RWPE2 (cell line): Measurements from ENCODE around the gene GRB10.

Experiments used
- ATAC-seq: fragments of 200-7000 bp; cut with Tn5 transposase; 3 replicates; pipeline ENCODE4 v1.9.1; 2021; ENCODE audit warnings: low read depth
- DNase-seq: peaks from one replicate; pipeline ENCODE4 v3.0.0-alpha.2; 2020; ENCODE audit warnings: low spot score
- H3K27ac ChIP-seq: fragments of 450-650 bp; 2 replicates; pipeline ENCODE4 v1.5.1; 2017; ENCODE audit warnings: mild to moderate bottlenecking; ENCODE audit not compliant: poor library complexity, severe bottlenecking
- H3K27me3 ChIP-seq: fragments of 250-450 bp; sonication (Bioruptor Pico); 2 replicates; pipeline ENCODE4 v1.5.1; 2021; ENCODE audit warnings: mild to moderate bottlenecking, moderate library complexity; ENCODE audit not compliant: insufficient read depth, poor library complexity, severe bottlenecking
- H3K36me3 ChIP-seq: fragments of 250-450 bp; sonication (Bioruptor Pico); 2 replicates; pipeline ENCODE4 v1.5.1; 2020; ENCODE audit warnings: low read depth, mild to moderate bottlenecking, moderate library complexity
- H3K4me1 ChIP-seq: fragments of 250-450 bp; sonication (Bioruptor Pico); 2 replicates; pipeline ENCODE4 v1.5.1; 2021; ENCODE audit warnings: mild to moderate bottlenecking, moderate library complexity; ENCODE audit not compliant: insufficient read depth, poor library complexity, severe bottlenecking
- H3K4me3 ChIP-seq: fragments of 250-450 bp; sonication (Bioruptor Pico); 2 replicates; pipeline ENCODE4 v1.5.1; 2021; ENCODE audit warnings: mild to moderate bottlenecking, moderate library complexity; ENCODE audit not compliant: severe bottlenecking
- H3K9me3 ChIP-seq: fragments of 250-450 bp; sonication (Bioruptor Pico); 2 replicates; pipeline ENCODE4 v1.5.1; 2021; ENCODE audit warnings: mild to moderate bottlenecking, moderate library complexity; ENCODE audit not compliant: severe bottlenecking
- TF ChIP-seq, protein P1 (sequence below): fragments of 450-650 bp; IDR thresholded peaks from one replicate; pipeline ENCODE4 v1.5.1; 2017; ENCODE audit warnings: mild to moderate bottlenecking, moderate library complexity; ENCODE audit not compliant: poor library complexity, severe bottlenecking

Gene GRB10

DNA sequence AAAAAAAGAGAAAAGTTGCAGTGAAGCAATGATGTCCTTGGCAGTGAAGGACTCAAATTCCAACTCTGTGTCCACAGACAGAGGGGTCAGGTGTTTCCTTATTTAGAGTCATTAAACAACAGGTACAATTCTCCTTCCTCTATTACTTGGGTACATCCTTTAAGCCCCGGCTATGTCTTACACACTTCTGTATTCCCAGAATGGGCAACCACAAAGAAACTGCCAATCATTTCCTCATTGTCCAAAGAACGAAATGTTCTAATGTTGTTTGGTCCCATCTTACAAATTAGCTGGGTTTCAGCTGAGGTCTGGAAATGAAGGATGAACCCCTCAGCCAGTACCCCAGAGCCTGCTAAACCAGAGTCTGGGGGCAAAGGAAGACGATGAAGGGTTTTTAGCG is 59.5 kb downstream of the GRB10 start:
- DNase-seq (no peak), ATAC-seq (no peak)
- Histone ChIP-seq H3K36me3 (no peaks in the 10 kb centered on the region), H3K4me1 (no peaks in the 10 kb centered on the region), H3K27me3 (no peaks in the 10 kb centered on the region), H3K4me3 (no peak overlapping the region), H3K9me3 (no peaks in the 10 kb centered on the region), H3K27ac (no peak overlapping the region)
- TF ChIP-seq, protein P1, sequence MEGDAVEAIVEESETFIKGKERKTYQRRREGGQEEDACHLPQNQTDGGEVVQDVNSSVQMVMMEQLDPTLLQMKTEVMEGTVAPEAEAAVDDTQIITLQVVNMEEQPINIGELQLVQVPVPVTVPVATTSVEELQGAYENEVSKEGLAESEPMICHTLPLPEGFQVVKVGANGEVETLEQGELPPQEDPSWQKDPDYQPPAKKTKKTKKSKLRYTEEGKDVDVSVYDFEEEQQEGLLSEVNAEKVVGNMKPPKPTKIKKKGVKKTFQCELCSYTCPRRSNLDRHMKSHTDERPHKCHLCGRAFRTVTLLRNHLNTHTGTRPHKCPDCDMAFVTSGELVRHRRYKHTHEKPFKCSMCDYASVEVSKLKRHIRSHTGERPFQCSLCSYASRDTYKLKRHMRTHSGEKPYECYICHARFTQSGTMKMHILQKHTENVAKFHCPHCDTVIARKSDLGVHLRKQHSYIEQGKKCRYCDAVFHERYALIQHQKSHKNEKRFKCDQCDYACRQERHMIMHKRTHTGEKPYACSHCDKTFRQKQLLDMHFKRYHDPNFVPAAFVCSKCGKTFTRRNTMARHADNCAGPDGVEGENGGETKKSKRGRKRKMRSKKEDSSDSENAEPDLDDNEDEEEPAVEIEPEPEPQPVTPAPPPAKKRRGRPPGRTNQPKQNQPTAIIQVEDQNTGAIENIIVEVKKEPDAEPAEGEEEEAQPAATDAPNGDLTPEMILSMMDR, result no peak

DNA sequence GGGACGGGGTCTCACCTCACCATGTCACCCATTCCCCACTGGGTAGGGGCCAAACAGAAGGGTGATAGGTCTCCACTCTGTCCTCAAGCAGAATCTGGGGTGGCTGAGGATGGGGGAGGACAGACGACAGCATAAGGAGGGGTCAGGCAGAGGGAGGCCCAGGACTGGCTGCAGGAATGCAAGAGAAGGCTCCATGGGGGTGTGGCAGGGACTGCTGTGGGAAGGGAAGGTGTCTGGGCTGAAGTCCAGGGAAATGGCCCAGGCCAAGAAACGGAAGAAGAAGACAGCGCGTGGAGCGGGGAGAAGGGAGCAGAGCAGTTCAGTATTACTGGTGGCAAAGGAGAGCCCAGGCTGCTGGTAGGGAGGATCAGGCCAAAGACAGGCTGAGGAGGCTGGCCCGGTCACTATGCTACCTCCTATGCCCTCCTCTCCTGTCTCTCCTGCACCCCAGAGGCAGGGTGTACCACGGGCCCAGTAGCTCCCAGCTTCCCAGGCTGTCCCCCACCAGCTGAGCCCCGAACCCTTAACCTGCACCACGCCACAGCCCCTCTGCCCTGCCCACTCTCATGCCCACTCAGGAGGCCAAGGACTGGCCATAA is 60.9 kb downstream of the GRB10 start:
- Histone ChIP-seq H3K27ac (no peak overlapping the region), H3K4me1 (no peaks in the 10 kb centered on the region), H3K4me3 (no peak overlapping the region), H3K9me3 (no peaks in the 10 kb centered on the region), H3K27me3 (no peaks in the 10 kb centered on the region), H3K36me3 (no peaks in the 10 kb centered on the region)
- TF ChIP-seq, protein P1, result no peak
- ATAC-seq (peak; percentile 33; the same call in 2 of the 3 replicates), DNase-seq (no peak)

DNA sequence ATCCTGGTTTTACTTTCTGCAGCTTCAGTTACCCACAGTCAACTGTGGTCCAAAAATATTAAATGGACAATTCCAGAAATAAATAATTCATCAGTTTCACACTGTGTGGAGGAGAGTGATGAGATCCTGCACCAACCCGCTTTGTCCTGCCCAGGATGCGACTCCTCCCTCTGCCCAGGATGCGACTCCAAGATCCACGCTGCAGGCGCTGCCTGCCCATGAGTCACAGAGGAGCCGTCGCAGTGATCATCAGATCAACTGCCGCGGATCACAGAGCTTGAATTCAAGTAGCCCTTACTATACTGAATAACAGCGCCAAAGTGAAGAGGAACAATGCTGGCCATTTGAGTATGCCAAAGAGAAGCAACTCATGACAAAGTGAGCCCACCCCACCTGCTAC is 61.5 kb downstream of the GRB10 start:
- no peak for DNase-seq
- Histone ChIP-seq H3K27ac (no peak overlapping the region), H3K36me3 (no peaks in the 10 kb centered on the region), H3K9me3 (no peaks in the 10 kb centered on the region), H3K4me1 (no peaks in the 10 kb centered on the region), H3K27me3 (no peaks in the 10 kb centered on the region), H3K4me3 (no peak overlapping the region)
- ATAC-seq, result peak; percentile 74
- TF ChIP-seq, protein P1, result no peak

DNA sequence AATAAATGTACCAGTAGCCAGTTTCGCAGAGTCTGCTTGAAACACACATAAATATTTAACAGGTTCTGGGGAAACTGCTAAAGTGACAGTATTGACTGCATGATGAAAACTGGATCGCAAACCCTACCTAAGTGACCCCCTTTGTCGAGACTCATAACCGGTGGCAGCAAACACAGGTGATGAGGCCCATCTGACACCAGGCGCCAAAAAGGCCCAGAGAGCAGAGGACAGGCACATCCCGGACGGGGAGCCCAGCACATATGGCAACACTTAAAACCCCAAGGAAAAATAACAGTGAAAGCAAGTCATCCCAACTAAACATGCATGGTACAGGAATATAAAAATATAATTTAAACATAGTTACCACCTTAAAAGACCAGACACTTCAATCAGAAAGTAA is 62.4 kb downstream of the GRB10 start:
- no peak overlapping the region for H3K4me3 ChIP-seq
- TF ChIP-seq, protein P1, result no peak
- no peak for ATAC-seq
- peaks cover 8% of the 10 kb centered on the region for H3K4me1 ChIP-seq
- no peaks in the 10 kb centered on the region for H3K27me3 ChIP-seq
- H3K27ac ChIP-seq, result no peak overlapping the region
- H3K36me3 ChIP-seq, result no peaks in the 10 kb centered on the region
- H3K9me3 ChIP-seq, result no peaks in the 10 kb centered on the region
- DNase-seq, result no peak

DNA sequence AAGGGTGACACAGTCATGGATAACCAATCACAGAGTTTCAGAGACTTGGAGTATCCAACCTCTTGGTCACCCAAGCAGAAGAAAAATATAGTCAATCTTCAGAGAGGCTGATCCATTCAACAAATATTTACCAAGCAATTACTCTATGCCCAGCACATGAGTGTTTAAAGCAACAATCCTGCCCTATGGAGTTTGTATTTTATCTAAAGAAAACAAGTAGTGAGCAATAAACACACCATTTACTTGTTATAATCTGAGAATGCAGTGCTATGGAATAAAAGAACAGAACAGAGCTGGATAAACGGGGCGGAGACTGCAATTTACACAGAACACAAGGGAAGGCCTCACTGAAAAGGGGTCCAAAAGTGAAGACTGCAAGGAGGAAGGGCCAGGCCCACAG is 63.8 kb downstream of the GRB10 start:
- DNase-seq, result no peak
- Histone ChIP-seq H3K4me3 (no peak overlapping the region), H3K4me1 (peaks cover 15% of the 10 kb centered on the region), H3K36me3 (no peaks in the 10 kb centered on the region), H3K27me3 (no peaks in the 10 kb centered on the region), H3K27ac (no peak overlapping the region), H3K9me3 (no peaks in the 10 kb centered on the region)
- TF ChIP-seq, protein P1, result no peak
- no peak for ATAC-seq
